ENCODE measurements around the gene TRMT1L. TPM values are rescaled to one million over a fixed set of nuclear protein-coding genes. Genes with fewer than 3 reads are reported as not detected.

The TRMT1L gene
- total and polyA plus RNA-seq, 10 of the 15 experiments (the other 5 are each of a cell fraction or from before 2014, with no cell fraction given), result 3.5 to 35.2 (median 16.9) TPM

DNA sequence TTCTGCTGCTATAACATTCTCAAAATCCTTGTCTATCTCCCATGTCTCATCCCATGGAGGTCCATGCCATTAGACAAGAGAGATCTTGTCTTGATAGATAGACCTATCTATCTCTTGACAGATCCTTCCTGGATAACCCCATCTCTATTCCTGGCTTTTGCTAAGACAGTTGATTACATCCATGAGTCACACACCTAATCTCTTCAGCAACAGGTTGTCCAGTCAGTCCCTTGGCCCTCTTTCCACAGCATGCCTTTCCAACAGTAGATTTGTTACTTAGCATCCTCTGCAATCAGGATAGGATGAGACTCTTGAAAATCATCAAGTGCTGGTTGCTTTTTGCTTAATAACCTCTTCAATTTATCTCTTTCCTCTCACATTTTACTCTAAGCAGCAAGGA, 46.6 kb downstream of the TRMT1L start:
- in situ Hi-C loops (cut with MboI), result no loop called here
- no TSS peak for BruUV-seq (replicated peaks)
- Histone ChIP-seq H3K9ac (ENCODE audit: control insufficient read depth, insufficient read depth, low read length) (no peak overlapping the region), H3K36me3 (ENCODE audit: control insufficient read depth in 2 of 2, insufficient read depth in 2 of 2, low read length in 1 of 2) (no peaks in the 10 kb centered on the region), H3K4me1 (ENCODE audit: control insufficient read depth, insufficient read depth, low read length) (no peaks in the 10 kb centered on the region), H3K79me2 (ENCODE audit: control insufficient read depth, insufficient read depth, low read length) (no peaks in the 10 kb centered on the region), H3K4me2 (ENCODE audit: control insufficient read depth, insufficient read depth) (no peak overlapping the region), H3K27me3 (replicated peaks in 1 of 2; ENCODE audit: control insufficient read depth in 2 of 2, insufficient read depth in 2 of 2, low read length in 1 of 2) (no peaks in the 10 kb centered on the region), H4K20me1 (ENCODE audit: control insufficient read depth, insufficient read depth) (no peaks in the 10 kb centered on the region), H3K4me3 (no peak overlapping the region), H3K27ac (ENCODE audit: control insufficient read depth, insufficient read depth) (no peak overlapping the region), H3K9me3 (replicated peaks; ENCODE audit: control insufficient read depth, insufficient read depth, low read length) (no peaks in the 10 kb centered on the region; the same call in 1 of the 3 replicates), H2AFZ (ENCODE audit: control insufficient read depth, low read depth, low read length) (no peak overlapping the region)
- DNase-seq (ENCODE audit: low read depth, low spot score), result no peak
- ChIA-PET SMC1A (ENCODE audit: uncharacterized antibody, unreplicated experiment) (no interaction called here), CTCF (interaction anchor here (1.1 kb wide), 1 partner anchor 60 kb away, joined by 4 read pairs; no protein-coding TSS in a partner anchor), RAD21 (ENCODE audit: unreplicated experiment) (no interaction called here), POLR2A (no interaction called here)
- intact Hi-C loops (cut with micrococcal nuclease; ENCODE audit: unreplicated experiment), result no loop called here
- no peak for TF ChIP-seq CHD2 (IDR thresholded peaks at IDR 0.05; ENCODE audit: borderline replicate concordance, low read depth, low read length)
- no peak for TF ChIP-seq STAT3 (IDR thresholded peaks at IDR 0.05; ENCODE audit: low read depth, low read length)
- ATAC-seq, result no peak
- FAIRE-seq, result no peak

DNA sequence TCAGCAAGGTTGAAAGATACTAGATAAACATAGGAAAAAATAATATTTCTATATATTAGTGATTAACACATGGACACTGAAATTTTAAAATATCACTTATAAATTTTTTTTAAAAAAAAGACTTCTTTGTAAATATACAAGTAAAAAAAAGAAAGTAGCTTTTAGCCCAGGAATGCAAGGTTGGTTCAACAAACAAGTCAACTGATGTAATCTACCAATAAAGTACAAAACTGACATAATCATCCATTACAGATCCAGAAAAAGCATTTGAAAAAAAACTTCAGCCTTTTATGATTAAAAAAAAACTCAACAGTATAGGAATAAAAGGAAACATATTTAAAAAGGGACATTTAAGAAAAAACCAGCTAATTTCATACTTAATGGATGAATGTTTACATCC, 48.4 kb downstream of the TRMT1L start:
- no peak overlapping the region for H3K9ac ChIP-seq (ENCODE audit: control insufficient read depth, insufficient read depth, low read length)
- no peak for FAIRE-seq
- H4K20me1 ChIP-seq (ENCODE audit: control insufficient read depth, insufficient read depth), result no peaks in the 10 kb centered on the region
- ChIA-PET CTCF (interaction anchor here (1.1 to 1.7 kb wide), 3 partner anchors 18 to 62 kb away, joined by 3 to 8 read pairs (median 3); no protein-coding TSS in a partner anchor), SMC1A (ENCODE audit: uncharacterized antibody, unreplicated experiment) (interaction anchor here (0.5 to 1.0 kb wide), 3 partner anchors 18 to 1019 kb away, joined by 3 read pairs; no protein-coding TSS in a partner anchor), RAD21 (ENCODE audit: unreplicated experiment) (no interaction called here), POLR2A (no interaction called here)
- H3K4me2 ChIP-seq (ENCODE audit: control insufficient read depth, insufficient read depth), result no peak overlapping the region
- no peak overlapping the region for H3K4me3 ChIP-seq
- BruUV-seq (replicated peaks), result no TSS peak
- intact Hi-C loops (cut with micrococcal nuclease; ENCODE audit: unreplicated experiment) (no loop called here), in situ Hi-C loops (cut with MboI) (no loop called here)
- TF ChIP-seq SMAD5 (IDR thresholded peaks at IDR 0.05; ENCODE audit: low read depth), result no peak
- TF ChIP-seq CBX5 (IDR thresholded peaks at IDR 0.05; ENCODE audit: low read depth), result 0 out of 2 replicates have a peak, but pooled peaks have one; percentile 27
- H3K4me1 ChIP-seq (ENCODE audit: control insufficient read depth, insufficient read depth, low read length), result no peaks in the 10 kb centered on the region
- ATAC-seq, result no peak
- H2AFZ ChIP-seq (ENCODE audit: control insufficient read depth, low read depth, low read length), result no peak overlapping the region
- no peaks in the 10 kb centered on the region for H3K79me2 ChIP-seq (ENCODE audit: control insufficient read depth, insufficient read depth, low read length)
- no peak for DNase-seq (ENCODE audit: low read depth, low spot score)
- H3K27ac ChIP-seq (ENCODE audit: control insufficient read depth, insufficient read depth), result no peak overlapping the region
- peaks cover 0 to 3% of the 10 kb centered on the region in 2 experiments; a peak in 1 of 4 replicates for H3K36me3 ChIP-seq (ENCODE audit: control insufficient read depth in 2 of 2, insufficient read depth in 2 of 2, low read length in 1 of 2)
- no peaks in the 10 kb centered on the region; the same call in 1 of the 3 replicates for H3K9me3 ChIP-seq (replicated peaks; ENCODE audit: control insufficient read depth, insufficient read depth, low read length)
- H3K27me3 ChIP-seq (replicated peaks in 1 of 2; ENCODE audit: control insufficient read depth in 2 of 2, insufficient read depth in 2 of 2, low read length in 1 of 2), result no peaks in the 10 kb centered on the region
